GM12878 (cell line): ENCODE measurements around the gene GIMAP1. TPM values are rescaled to one million over a fixed set of nuclear protein-coding genes. Genes with fewer than 3 reads are reported as not detected.

Experiments used
- ATAC-seq: fragments of 200-7000 bp; cut with Tn5 transposase; 3 replicates; pipeline ENCODE4 v1.9.1; 2020; ENCODE audit warnings: mild to moderate bottlenecking, moderate library complexity
- BruUV-seq: library from RNA; stranded (reverse); fragments of 400-500 nt; replicated peaks from 2 replicates; lab custom pipeline; 2021; lab: Mats Ljungman, UMichigan
- CTCF ChIA-PET: fragments of 300-600 bp; sonication (Branson Sonifier 250); formaldehyde crosslinking; extraction: SDS; loops from one replicate; lab custom pipeline; 2021; ENCODE audit warnings: inconsistent platforms; lab: Yijun Ruan, JAX
- POLR2A ChIA-PET: fragments of 350-600 bp; formaldehyde crosslinking; extraction: SDS; loops from one replicate; lab custom pipeline; 2021; ENCODE audit warnings: inconsistent platforms; lab: Charles Lee
- RAD21 ChIA-PET: fragments of 300-600 bp; sonication (Branson Sonifier 250); formaldehyde crosslinking; loops from one replicate; lab custom pipeline; 2023; ENCODE audit warnings: antibody characterized with exemption; ENCODE audit not compliant: unreplicated experiment; lab: Charles Lee
- SMC1A ChIA-PET: fragments of 300-600 bp; sonication (Branson Sonifier 250); formaldehyde crosslinking; loops from one replicate; lab custom pipeline; 2023; ENCODE audit not compliant: unreplicated experiment, uncharacterized antibody; lab: Charles Lee
- DNase-seq: peaks from one replicate; pipeline ENCODE4 v3.0.0-alpha.2; 2011; ENCODE audit warnings: low read depth, low spot score
- FAIRE-seq: peaks from 3 replicates; lab custom pipeline; 2011; peaks lifted over from hg19 to GRCh38; lab: Jason Lieb, UNC
- H2AFZ ChIP-seq: 2 replicates; pipeline ENCODE4 v1.6.0; 2011; ENCODE audit warnings: low read depth, low read length, control low read depth; ENCODE audit not compliant: control insufficient read depth
- H3K27ac ChIP-seq: 2 replicates; pipeline ENCODE4 v1.5.1; 2011; ENCODE audit warnings: control low read depth; ENCODE audit not compliant: control insufficient read depth, insufficient read depth
- H3K27me3 ChIP-seq, 2 experiments: replicated peaks in 1 of 2; 2 replicates each; pipeline versions ENCODE4 v1.6.0 to v1.6.1; 2011; ENCODE audit warnings: low read length in 1 of 2; ENCODE audit not compliant: control insufficient read depth in 2 of 2, insufficient read depth in 2 of 2
- H3K36me3 ChIP-seq, 2 experiments: 2 replicates each; pipeline ENCODE4 v1.5.1; 2011; ENCODE audit warnings: low read length in 1 of 2; ENCODE audit not compliant: control insufficient read depth in 2 of 2, insufficient read depth in 2 of 2
- H3K4me1 ChIP-seq: 2 replicates; pipeline ENCODE4 v1.6.1; 2011; ENCODE audit warnings: mild to moderate bottlenecking, low read length, moderate library complexity, mixed read lengths; ENCODE audit not compliant: control insufficient read depth, insufficient read depth
- H3K4me2 ChIP-seq: 2 replicates; pipeline ENCODE4 v1.6.0; 2011; ENCODE audit warnings: control low read depth; ENCODE audit not compliant: control insufficient read depth, insufficient read depth
- H3K4me3 ChIP-seq: fragments of 200-600 bp; sonication (generic); 2 replicates; pipeline ENCODE4 v1.5.1; 2016
- H3K79me2 ChIP-seq: 2 replicates; pipeline ENCODE4 v1.6.0; 2011; ENCODE audit warnings: low read length; ENCODE audit not compliant: control insufficient read depth, insufficient read depth
- H3K9ac ChIP-seq: 2 replicates; pipeline ENCODE4 v1.8.0; 2011; ENCODE audit warnings: low read length, control low read depth, mixed read lengths; ENCODE audit not compliant: control insufficient read depth, insufficient read depth
- H3K9me3 ChIP-seq: replicated peaks from 3 replicates; pipeline ENCODE4 v1.5.1; 2011; ENCODE audit warnings: mild to moderate bottlenecking, low read length; ENCODE audit not compliant: control insufficient read depth, insufficient read depth
- H4K20me1 ChIP-seq: 2 replicates; pipeline ENCODE4 v1.6.0; 2011; ENCODE audit not compliant: control insufficient read depth, insufficient read depth
- BACH1 ChIP-seq: fragments of 450-650 bp; IDR thresholded peaks from 2 replicates; pipeline ENCODE4 v1.6.1; 2017; ENCODE audit warnings: mild to moderate bottlenecking, borderline replicate concordance
- CBFB ChIP-seq: IDR thresholded peaks from 2 replicates; pipeline ENCODE4 v1.6.1; 2016; ENCODE audit warnings: antibody characterized with exemption, low read depth
- CHD1 ChIP-seq: IDR thresholded peaks from 2 replicates; pipeline ENCODE4 v1.6.1; 2012; ENCODE audit warnings: low read depth, low read length, improper control_type of control experiment
- CUX1 ChIP-seq: IDR thresholded peaks from 2 replicates; pipeline ENCODE4 v1.6.1; 2012; ENCODE audit warnings: improper control_type of control experiment, low read depth, low read length; ENCODE audit not compliant: insufficient replicate concordance
- EED ChIP-seq: sonication (generic); IDR thresholded peaks from 2 replicates; pipeline ENCODE4 v1.6.1; 2016; ENCODE audit warnings: antibody characterized with exemption, low read depth
- GABPA ChIP-seq: IDR thresholded peaks from 2 replicates; pipeline ENCODE4 v1.6.1; 2014; ENCODE audit warnings: antibody characterized with exemption, low read depth, mild to moderate bottlenecking, inconsistent platforms
- IKZF1 ChIP-seq: fragments of 450-650 bp; conservative IDR thresholded peaks from 2 replicates; pipeline ENCODE4 v1.6.1; 2017; ENCODE audit warnings: antibody characterized with exemption, mild to moderate bottlenecking
- IKZF2 ChIP-seq, 2 experiments: fragments of 450-650 bp; IDR thresholded peaks; 2 replicates each; pipeline ENCODE4 v1.6.1; 2017; ENCODE audit warnings: mild to moderate bottlenecking in 2 of 2, moderate library complexity in 2 of 2
- JUNB ChIP-seq: IDR thresholded peaks from 2 replicates; pipeline ENCODE4 v1.6.1; 2016; ENCODE audit warnings: antibody characterized with exemption, mild to moderate bottlenecking
- MYB ChIP-seq: fragments of 150-350 bp; IDR thresholded peaks from 2 replicates; pipeline ENCODE4 v1.6.1; 2014; ENCODE audit warnings: mild to moderate bottlenecking, low read depth, low read length, borderline replicate concordance
- NBN ChIP-seq: fragments of 450-650 bp; IDR thresholded peaks from 2 replicates; pipeline ENCODE4 v1.6.1; 2016
- NR2C2 ChIP-seq: IDR thresholded peaks from 2 replicates; pipeline ENCODE4 v1.6.1; 2011; ENCODE audit warnings: borderline replicate concordance, low read depth; ENCODE audit not compliant: control insufficient read depth, insufficient read length
- SREBF1 ChIP-seq: IDR thresholded peaks from 2 replicates; pipeline ENCODE4 v1.6.1; 2012; ENCODE audit warnings: mild to moderate bottlenecking, low read length
- STAT3 ChIP-seq: IDR thresholded peaks from 2 replicates; pipeline ENCODE4 v1.6.1; 2011; ENCODE audit warnings: low read depth, low read length, improper control_type of control experiment
- YBX1 ChIP-seq: fragments of 450-650 bp; IDR thresholded peaks from 2 replicates; pipeline ENCODE4 v1.6.1; 2016; ENCODE audit warnings: antibody characterized with exemption
- YY1 ChIP-seq: IDR thresholded peaks from 2 replicates; pipeline ENCODE4 v1.6.1; 2011; ENCODE audit warnings: low read depth, mild to moderate bottlenecking, low read length
- ZBTB33 ChIP-seq: fragments of 450-650 bp; IDR thresholded peaks from 2 replicates; pipeline ENCODE4 v1.6.1; 2017; ENCODE audit warnings: mild to moderate bottlenecking
- ZNF274 ChIP-seq: IDR thresholded peaks from one replicate; pipeline ENCODE4 v1.8.0; 2011; ENCODE audit not compliant: insufficient read length, insufficient read depth
- WGBS: methylation state at CpG from one replicate; pipeline ENCODE4 v1.1.6; 2016; ENCODE audit warnings: low lambda C conversion rate; ENCODE audit not compliant: insufficient replicate concordance, insufficient coverage; ENCODE audit errors: missing lambda C conversion rate; 5-methylcytosine and 5-hydroxymethylcytosine counted together
- in situ Hi-C: fragments of 300-500 bp; cut with MboI; formaldehyde crosslinking; loops from 9 replicates; pipeline ENCODE4 v1.14.3; 2018; ENCODE audit warnings: mixed read lengths
- intact Hi-C: fragments of 100-400 bp; cut with micrococcal nuclease; formaldehyde crosslinking; loops from one replicate; pipeline ENCODE4 v1.14.2; 2022; ENCODE audit not compliant: unreplicated experiment
- polyA plus RNA-seq, 11 experiments: library from polyadenylated mRNA; depleted of rRNA in 4 of 11; unstranded in 6 of 11; stranded (reverse) in 5 of 11; fragments of >200 nt; fragmentation: Nextera tagmentation in 4 of 11; fragmentation: Illumina TruSeq in 1 of 11; extraction: Ambion mirVana in 4 of 11; extraction: Trizol in 1 of 11; gene quantifications; 1 replicate in 1 of 11; 2 replicates in 10 of 11; pipeline versions ENCODE4 v1.2.1 to v1.2.3, GENCODE V29; 2011 to 2016; ENCODE audit warnings: inconsistent platforms in 2 of 11, missing spikeins in 2 of 11, low read depth in 1 of 11
- total RNA-seq, 4 experiments: library from RNA; depleted of rRNA in 3 of 4; stranded (reverse); fragments of >200 nt in 3 of 4; fragmentation: Illumina TruSeq in 1 of 4; extraction: Trizol in 1 of 4; gene quantifications; 2 replicates each; pipeline versions ENCODE4 v1.2.1 to v1.2.3, GENCODE V29; 2013 to 2021

The GIMAP1 gene
- total and polyA plus RNA-seq, 10 of the 15 experiments (the other 5 are each of a cell fraction or from before 2014, with no cell fraction given): 0.16 to 1.9 (median 1.1) TPM

- TF ChIP-seq NBN (no peak), SREBF1 (no peak), GABPA (no peak), ZBTB33 (no peak), BACH1 (no peak), JUNB (no peak), CHD1 (no peak), YBX1 (no peak)
Observed at GRCh38 chr7:150716368-150716767, at the start of gene GIMAP1 (continued).

- peak overlapping the region; percentile 39 for H3K4me2 ChIP-seq
- peaks cover 65% of the 10 kb centered on the region for H3K4me1 ChIP-seq
- FAIRE-seq (peak; percentile 81), DNase-seq (peak; percentile 99), ATAC-seq (peak; percentile 90)
- CTCF ChIA-PET: interaction anchor here (0.7 to 2.9 kb wide), 8 partner anchors 12 to 1545 kb away, joined by 3 to 16 read pairs (median 4); partner anchors contain the start of gene GIMAP2
- H3K79me2 ChIP-seq: no peaks in the 10 kb centered on the region
- intact Hi-C loops: loop anchor here (1.0 to 5.0 kb wide), 5 partner anchors 16 to 291 kb away; partner anchors contain the start of genes GIMAP2, GIMAP6 and ZNF775
- peak overlapping the region; percentile 11 for H3K9ac ChIP-seq
- no peaks in the 10 kb centered on the region for H3K36me3 ChIP-seq
- H3K4me3 ChIP-seq: no peak overlapping the region
- in situ Hi-C loops: no loop called here
- POLR2A ChIA-PET: interaction anchor here (0.6 to 2.7 kb wide), 5 partner anchors 17 to 663 kb away, joined by 3 to 27 read pairs (median 4); partner anchors contain the start of gene GIMAP2
- no peaks in the 10 kb centered on the region for H3K27me3 ChIP-seq
- 0% methylated on average over 1 of the region's 1 CpG for WGBS
- H2AFZ ChIP-seq: peak overlapping the region; percentile 46
- RAD21 ChIA-PET: interaction anchor here (1.1 to 3.9 kb wide), 7 partner anchors 17 to 235 kb away, joined by 3 to 31 read pairs (median 11); partner anchors contain the start of genes GIMAP2, GIMAP6 and GIMAP8
- SMC1A ChIA-PET: interaction anchor here (0.6 to 5.2 kb wide), 22 partner anchors 7 to 235 kb away, joined by 3 to 57 read pairs (median 5); partner anchors contain the start of genes GIMAP1, GIMAP2, GIMAP4 and GIMAP6
- H3K27ac ChIP-seq: peak overlapping the region; percentile 76
- H4K20me1 ChIP-seq: no peaks in the 10 kb centered on the region
- no TSS peak for BruUV-seq
- peaks cover 12% of the 10 kb centered on the region for H3K9me3 ChIP-seq
- TF ChIP-seq EED: peak; percentile 88
- 0 out of 2 replicates have a peak, but pooled peaks have one; percentile 5 for TF ChIP-seq YY1
- TF ChIP-seq STAT3: 0 out of 2 replicates have a peak, but pooled peaks have one; percentile 33
- peak; percentile 57; the same call in 1 of the 2 replicates for TF ChIP-seq CBFB
- no peak for TF ChIP-seq NR2C2
- TF ChIP-seq ZNF274: no peak
- TF ChIP-seq CUX1: peak; percentile 98
- TF ChIP-seq MYB: 0 out of 2 replicates have a peak, but pooled peaks have one; percentile 40
- peak; percentile 92 for TF ChIP-seq IKZF1
- TF ChIP-seq JUNB: 0 out of 2 replicates have a peak, but pooled peaks have one; percentile 29
- TF ChIP-seq IKZF2 (IDR thresholded peaks at IDR 0.05): peak; percentile 96 to 97
Observed at GRCh38 chr7:150668472-150668911, 47.9 kb upstream of the GIMAP1 start.
